Endothelial cell of umbilical vein (primary cell): ENCODE measurements around the gene GZF1. TPM values are rescaled to one million over a fixed set of nuclear protein-coding genes. Genes with fewer than 3 reads are reported as not detected.
A peak's percentile ranks its signal among the peaks of the same experiment; 100 is the strongest.

ENCODE experiments used
- BruUV-seq: library from RNA; stranded (reverse); fragments of 400-500 nt; replicated peaks from 2 replicates; lab custom pipeline; 2021; lab: Mats Ljungman, UMichigan
- CTCF ChIA-PET: fragments of 300-600, 350-600 bp; sonication (Branson Sonifier 250); formaldehyde crosslinking; loops from one replicate; lab custom pipeline; 2021; ENCODE audit warnings: antibody characterized with exemption, inconsistent platforms; lab: Charles Lee
- POLR2A ChIA-PET: fragments of 300-600, 350-600 bp; sonication (Branson Sonifier 250); formaldehyde crosslinking; loops from one replicate; lab custom pipeline; 2021; ENCODE audit warnings: antibody characterized with exemption, inconsistent platforms; lab: Charles Lee
- DNase-seq: peaks from one replicate; pipeline ENCODE4 v3.0.0-alpha.2; 2011; ENCODE audit warnings: low read depth, low spot score
- FAIRE-seq: peaks from 2 replicates; lab custom pipeline; 2011; peaks lifted over from hg19 to GRCh38; lab: Jason Lieb, UNC
- H2AFZ ChIP-seq: 2 replicates; pipeline ENCODE4 v1.6.0; 2012; ENCODE audit warnings: low read depth, low read length, control low read depth, inconsistent platforms
- H3K27ac ChIP-seq: 2 replicates; pipeline ENCODE4 v1.5.1; 2011; ENCODE audit warnings: low read depth, mild to moderate bottlenecking, control low read depth, low read length, moderate library complexity; ENCODE audit not compliant: insufficient read depth
- H3K27me3 ChIP-seq, 2 experiments: 2 replicates each; pipeline versions ENCODE4 v1.6.0 to v1.6.1; 2011; ENCODE audit warnings: low read length in 2 of 2, mixed read lengths in 1 of 2; ENCODE audit not compliant: control insufficient read depth in 2 of 2, insufficient read depth in 2 of 2
- H3K36me3 ChIP-seq, 2 experiments: 2 replicates in 1 of 2; 3 replicates in 1 of 2; pipeline ENCODE4 v1.5.1; 2011; ENCODE audit warnings: low read length in 2 of 2, mild to moderate bottlenecking in 1 of 2, moderate library complexity in 1 of 2; ENCODE audit not compliant: control insufficient read depth in 2 of 2, insufficient read depth in 2 of 2; ENCODE audit errors: extremely low read depth in 1 of 2
- H3K4me1 ChIP-seq: 3 replicates; pipeline ENCODE4 v1.5.1; 2011; ENCODE audit warnings: mild to moderate bottlenecking, low read length; ENCODE audit not compliant: control insufficient read depth, insufficient read depth; ENCODE audit errors: extremely low read depth
- H3K4me2 ChIP-seq: 2 replicates; pipeline ENCODE4 v1.6.1; 2011; ENCODE audit warnings: low read length, control low read depth, mixed read lengths; ENCODE audit not compliant: insufficient read depth
- H3K4me3 ChIP-seq, 3 experiments: fragments of 200-600 bp in 1 of 3; sonication (generic), shearing (Covaris generic) in 1 of 3; replicated peaks in 1 of 3; 2 replicates each; pipeline ENCODE4 v1.5.1; 2011 to 2016; ENCODE audit warnings: control low read depth in 3 of 3, low read length in 3 of 3, mild to moderate bottlenecking in 2 of 3, inconsistent platforms in 1 of 3, low read depth in 1 of 3, moderate library complexity in 1 of 3; ENCODE audit not compliant: insufficient read depth in 1 of 3
- H3K79me2 ChIP-seq: 2 replicates; pipeline ENCODE4 v1.6.0; 2012; ENCODE audit warnings: low read length, inconsistent platforms; ENCODE audit not compliant: control insufficient read depth, insufficient read depth
- H3K9ac ChIP-seq: replicated peaks from 2 replicates; pipeline ENCODE3; 2011; ENCODE audit warnings: low read length, control low read depth; ENCODE audit not compliant: insufficient read depth; ENCODE audit errors: extremely low read depth
- H3K9me1 ChIP-seq: replicated peaks from 3 replicates; pipeline ENCODE4 v1.6.0; 2011; ENCODE audit warnings: mild to moderate bottlenecking, low read length; ENCODE audit not compliant: control insufficient read depth, insufficient read depth; ENCODE audit errors: extremely low read depth
- H3K9me3 ChIP-seq: replicated peaks from 2 replicates; pipeline ENCODE4 v1.5.1; 2012; ENCODE audit warnings: low read length, inconsistent platforms; ENCODE audit not compliant: control insufficient read depth, insufficient read depth
- H4K20me1 ChIP-seq: replicated peaks from 2 replicates; pipeline ENCODE3; 2011; ENCODE audit warnings: mild to moderate bottlenecking, low read length; ENCODE audit not compliant: control insufficient read depth, insufficient read depth; ENCODE audit errors: extremely low read depth
- EZH2 ChIP-seq: IDR thresholded peaks from 2 replicates; pipeline ENCODE4 v1.6.1; 2012; ENCODE audit warnings: borderline replicate concordance, low read depth, mild to moderate bottlenecking, moderate library complexity, low read length, inconsistent platforms; ENCODE audit not compliant: severe bottlenecking
- FOS ChIP-seq: IDR thresholded peaks from 2 replicates; pipeline ENCODE4 v1.6.1; 2011; ENCODE audit warnings: mild to moderate bottlenecking, low read length, moderate library complexity, borderline replicate concordance; ENCODE audit not compliant: insufficient read depth
- GATA2 ChIP-seq: IDR thresholded peaks from 2 replicates; pipeline ENCODE4 v1.7.0; 2011; ENCODE audit warnings: low read depth, mild to moderate bottlenecking, moderate library complexity, mixed read lengths, low read length; ENCODE audit not compliant: insufficient read length, insufficient read depth
- JUN ChIP-seq: IDR thresholded peaks from 2 replicates; pipeline ENCODE4 v1.6.1; 2011; ENCODE audit warnings: borderline replicate concordance, low read depth; ENCODE audit not compliant: insufficient read length, insufficient read depth
- MYC ChIP-seq: IDR thresholded peaks from one replicate; pipeline ENCODE4 v1.6.1; 2011; ENCODE audit warnings: mild to moderate bottlenecking, low read depth, low read length
- POLR2A ChIP-seq: IDR thresholded peaks from 2 replicates; pipeline ENCODE4 v1.6.1; 2012; ENCODE audit warnings: low read depth, mild to moderate bottlenecking, control low read depth, low read length
- POLR2AphosphoS5 ChIP-seq: IDR thresholded peaks from 2 replicates; pipeline ENCODE4 v1.6.1; 2012; ENCODE audit warnings: low read depth, mild to moderate bottlenecking, control low read depth, low read length, moderate library complexity; ENCODE audit not compliant: insufficient read depth
- dilution Hi-C: fragments of 300-500 bp; cut with MboI; formaldehyde crosslinking; loops from one replicate; pipeline ENCODE4 v1.15.0; 2019; ENCODE audit warnings: low sequenced_read_pairs; ENCODE audit not compliant: extremely low pct_ligation_motif_present
- intact Hi-C: fragments of 100-400 bp; cut with micrococcal nuclease; formaldehyde crosslinking; loops from one replicate; pipeline ENCODE4 v1.10.0; 2022
- polyA plus RNA-seq, 4 experiments: library from polyadenylated mRNA; depleted of rRNA in 3 of 4; stranded (reverse) in 3 of 4; unstranded in 1 of 4; fragments of >200 nt; gene quantifications; 2 replicates each; pipeline versions ENCODE4 v1.2.1 to v1.2.3, GENCODE V29; 2011 to 2012; ENCODE audit warnings: missing spikeins in 1 of 4
- total RNA-seq: library from RNA; stranded (reverse); gene quantifications from 2 replicates; pipeline ENCODE4 v1.2.3, GENCODE V29; 2021
- TF ChIP-seq, protein P1 (sequence below), 2 donors: IDR thresholded peaks; 1 replicate in 1 of 2; 2 replicates in 1 of 2; pipeline ENCODE4 v1.5.1; 2011; ENCODE audit warnings: low read length in 2 of 2, mild to moderate bottlenecking in 2 of 2, moderate library complexity in 2 of 2, control low read depth in 1 of 2, inconsistent platforms in 1 of 2, low read depth in 1 of 2; ENCODE audit not compliant: insufficient read depth in 1 of 2; ENCODE audit errors: extremely low read depth in 1 of 2
- TF ChIP-seq, protein P2 (sequence below): IDR thresholded peaks from 2 replicates; pipeline ENCODE4 v1.6.1; 2011; ENCODE audit not compliant: insufficient read depth, insufficient read length

Gene GZF1
- total and polyA plus RNA-seq, 2 donors (not counting 3 experiments of a cell fraction or from before 2014, with no cell fraction given), result 9.7 to 10.0 TPM

DNA sequence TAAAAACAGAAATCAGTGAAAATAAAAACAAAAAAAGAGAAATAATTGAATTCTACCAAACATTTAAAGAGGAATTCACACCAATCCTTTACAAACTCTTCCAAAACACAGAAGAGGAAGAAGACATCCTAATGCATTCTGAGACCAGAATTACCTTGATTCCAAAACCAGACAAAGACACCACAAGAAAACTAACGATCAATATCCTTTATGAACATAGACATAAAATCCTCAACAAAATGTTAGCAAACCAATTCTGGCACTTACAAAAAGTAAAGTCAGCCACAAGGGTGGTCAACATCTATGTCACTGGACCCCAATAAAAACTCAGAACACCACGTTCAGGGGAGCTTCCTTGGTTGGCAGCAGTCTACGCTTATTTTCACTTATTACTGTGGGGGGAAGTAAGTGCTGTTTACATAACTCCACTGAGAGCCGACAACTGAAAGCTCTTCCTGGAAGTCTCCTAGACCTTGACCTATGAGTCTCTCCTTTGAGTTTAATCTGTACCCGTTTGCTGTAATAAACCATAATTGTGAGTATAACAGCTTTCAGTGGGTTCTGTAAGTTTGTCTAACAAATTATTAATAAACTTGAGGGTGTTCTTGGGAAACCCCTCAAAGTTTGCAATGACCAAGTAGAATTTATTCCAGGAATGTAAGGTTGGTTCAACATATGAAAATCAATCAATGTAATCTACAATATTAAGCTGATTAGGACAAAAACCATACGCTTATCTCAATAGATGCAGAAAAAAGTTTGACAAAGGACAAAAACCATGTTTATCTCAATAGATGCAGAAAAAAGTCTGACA, 24.5 kb downstream of the GZF1 start:
- Histone ChIP-seq H3K9me3 (no peaks in the 10 kb centered on the region), H2AFZ (no peak overlapping the region), H3K27ac (no peak overlapping the region), H3K4me1 (peaks cover 3% of the 10 kb centered on the region), H3K9me1 (no peaks in the 10 kb centered on the region), H3K27me3 (no peaks in the 10 kb centered on the region), H3K4me3 (no peak overlapping the region), H4K20me1 (no peaks in the 10 kb centered on the region), H3K36me3 (peaks cover 2% of the 10 kb centered on the region in 2 experiments), H3K79me2 (peaks cover 2% of the 10 kb centered on the region), H3K9ac (no peak overlapping the region), H3K4me2 (no peak overlapping the region)
- intact Hi-C loops, result no loop called here
- no peak for TF ChIP-seq GATA2
- TF ChIP-seq POLR2A, result no peak
- TF ChIP-seq FOS, result no peak
- no peak for TF ChIP-seq POLR2AphosphoS5
- TF ChIP-seq, protein P1, sequence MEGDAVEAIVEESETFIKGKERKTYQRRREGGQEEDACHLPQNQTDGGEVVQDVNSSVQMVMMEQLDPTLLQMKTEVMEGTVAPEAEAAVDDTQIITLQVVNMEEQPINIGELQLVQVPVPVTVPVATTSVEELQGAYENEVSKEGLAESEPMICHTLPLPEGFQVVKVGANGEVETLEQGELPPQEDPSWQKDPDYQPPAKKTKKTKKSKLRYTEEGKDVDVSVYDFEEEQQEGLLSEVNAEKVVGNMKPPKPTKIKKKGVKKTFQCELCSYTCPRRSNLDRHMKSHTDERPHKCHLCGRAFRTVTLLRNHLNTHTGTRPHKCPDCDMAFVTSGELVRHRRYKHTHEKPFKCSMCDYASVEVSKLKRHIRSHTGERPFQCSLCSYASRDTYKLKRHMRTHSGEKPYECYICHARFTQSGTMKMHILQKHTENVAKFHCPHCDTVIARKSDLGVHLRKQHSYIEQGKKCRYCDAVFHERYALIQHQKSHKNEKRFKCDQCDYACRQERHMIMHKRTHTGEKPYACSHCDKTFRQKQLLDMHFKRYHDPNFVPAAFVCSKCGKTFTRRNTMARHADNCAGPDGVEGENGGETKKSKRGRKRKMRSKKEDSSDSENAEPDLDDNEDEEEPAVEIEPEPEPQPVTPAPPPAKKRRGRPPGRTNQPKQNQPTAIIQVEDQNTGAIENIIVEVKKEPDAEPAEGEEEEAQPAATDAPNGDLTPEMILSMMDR (IDR thresholded peaks at IDR 0.05; ENCODE audit: extremely low read depth in 1 of 2, insufficient read depth in 1 of 2, low read depth in 1 of 2, low read length in 2 of 2), result no peak
- TF ChIP-seq JUN, result no peak
- TF ChIP-seq EZH2, result no peak
- TF ChIP-seq, protein P2, sequence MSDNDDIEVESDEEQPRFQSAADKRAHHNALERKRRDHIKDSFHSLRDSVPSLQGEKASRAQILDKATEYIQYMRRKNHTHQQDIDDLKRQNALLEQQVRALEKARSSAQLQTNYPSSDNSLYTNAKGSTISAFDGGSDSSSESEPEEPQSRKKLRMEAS, result no peak
- TF ChIP-seq MYC, result no peak
- no TSS peak for BruUV-seq
- POLR2A ChIA-PET, result no interaction called here
- DNase-seq, result peak; percentile 20
- FAIRE-seq, result peak; percentile 62
- CTCF ChIA-PET, result interaction anchor here (1.0 to 2.6 kb wide), 5 partner anchors 11 to 51 kb away, joined by 3 to 10 read pairs (median 3); partner anchors contain the start of gene NAPB
- dilution Hi-C loops, result no loop called here
